Measurements from ENCODE around the gene ZFAND5.
A peak's percentile ranks its signal among the peaks of the same experiment; 100 is the strongest.

ZFAND5 gene

GRCh38 chr9:72363908-72364678 is 915 bp downstream of the ZFAND5 start:
- no peak for TF ChIP-seq CTCF (IDR thresholded peaks at IDR 0.05; ENCODE audit: low read depth, low read length, missing control alignments)
- no peak for DNase-seq (ENCODE audit: extremely low read depth, low read depth)

GRCh38 chr9:72363236-72363635 is 1.8 kb downstream of the ZFAND5 start:
- DNase-seq (ENCODE audit: extremely low read depth, low read depth), result no peak
- TF ChIP-seq CTCF (IDR thresholded peaks at IDR 0.05; ENCODE audit: low read depth, low read length, missing control alignments), result no peak

More at GRCh38 chr9:72363908-72364678, 915 bp downstream of the ZFAND5 start:
- H3K4me3 ChIP-seq (replicated peaks; ENCODE audit: low read depth, low read length), result peak overlapping the region; percentile 91

GRCh38 chr9:72362680-72363139 is 2.3 kb downstream of the ZFAND5 start:
- TF ChIP-seq CTCF (IDR thresholded peaks at IDR 0.05; ENCODE audit: low read depth, low read length, missing control alignments), result no peak
- DNase-seq (ENCODE audit: extremely low read depth, low read depth), result no peak
- peak overlapping the region; percentile 91 for H3K4me3 ChIP-seq (replicated peaks; ENCODE audit: low read depth, low read length)

More at GRCh38 chr9:72363236-72363635, 1.8 kb downstream of the ZFAND5 start:
- peak overlapping the region; percentile 91 for H3K4me3 ChIP-seq (replicated peaks; ENCODE audit: low read depth, low read length)

- peak overlapping the region; percentile 91 for H3K4me3 ChIP-seq (replicated peaks; ENCODE audit: low read depth, low read length)
- no peak for DNase-seq (ENCODE audit: extremely low read depth, low read depth)
- TF ChIP-seq CTCF (IDR thresholded peaks at IDR 0.05; ENCODE audit: low read depth, low read length, missing control alignments), result no peak
Measured at GRCh38 chr9:72362118-72362531, 2.9 kb downstream of the ZFAND5 start.

GRCh38 chr9:72361217-72361616 is 3.8 kb downstream of the ZFAND5 start:
- peak overlapping the region; percentile 91 for H3K4me3 ChIP-seq (replicated peaks; ENCODE audit: low read depth, low read length)
- no peak for TF ChIP-seq CTCF (IDR thresholded peaks at IDR 0.05; ENCODE audit: low read depth, low read length, missing control alignments)
- DNase-seq (ENCODE audit: extremely low read depth, low read depth), result no peak

- no peak overlapping the region; the same call in 1 of the 2 replicates for H3K4me3 ChIP-seq (replicated peaks; ENCODE audit: low read depth, low read length)
- no peak for TF ChIP-seq CTCF (IDR thresholded peaks at IDR 0.05; ENCODE audit: low read depth, low read length, missing control alignments)
- no peak for DNase-seq (ENCODE audit: extremely low read depth, low read depth)
Measured at GRCh38 chr9:72360324-72360723, 4.7 kb downstream of the ZFAND5 start.
